Kidney (tissue), 14 donors: Measurements from ENCODE around the gene MAP3K5. TPM values are rescaled to one million over a fixed set of nuclear protein-coding genes. Genes with fewer than 3 reads are reported as not detected.

Experiments used
- DNase-seq, 5 donors: peaks; one replicate each; pipeline ENCODE4 v3.0.0-alpha.2; 2013 to 2020
- FAIRE-seq: peaks from 2 replicates; lab custom pipeline; 2012; peaks lifted over from hg19 to GRCh38; lab: Jason Lieb, UNC
- H3K27ac ChIP-seq, 2 donors: one replicate each; pipeline ENCODE4 v1.7.0; 2013; ENCODE audit warnings: low read depth in 2 of 2, low read length in 2 of 2, inconsistent platforms in 1 of 2
- H3K27me3 ChIP-seq: one replicate; pipeline ENCODE4 v1.7.1; 2013; ENCODE audit warnings: low read length, inconsistent platforms; ENCODE audit not compliant: control insufficient read depth, insufficient read depth
- H3K36me3 ChIP-seq, 3 donors: one replicate each; pipeline versions ENCODE4 v1.7.0 to v1.7.1; 2013; ENCODE audit warnings: low read length in 3 of 3, control low read depth in 1 of 3, inconsistent platforms in 1 of 3; ENCODE audit not compliant: insufficient read depth in 3 of 3, control insufficient read depth in 2 of 3
- H3K4me1 ChIP-seq, 3 donors: one replicate each; pipeline versions ENCODE4 v1.7.0 to v1.7.1; 2013; ENCODE audit warnings: low read length in 3 of 3, inconsistent platforms in 1 of 3, low read depth in 1 of 3; ENCODE audit not compliant: control insufficient read depth in 2 of 3, insufficient read depth in 2 of 3
- H3K4me3 ChIP-seq, 3 donors: one replicate each; pipeline versions ENCODE4 v1.7.0 to v1.8.1; 2013; ENCODE audit warnings: low read length in 3 of 3, control low read depth in 1 of 3, inconsistent platforms in 1 of 3
- H3K9ac ChIP-seq, 3 donors: one replicate each; pipeline versions ENCODE4 v1.7.0 to v1.7.1; 2013; ENCODE audit warnings: low read length in 3 of 3, control low read depth in 1 of 3, inconsistent platforms in 1 of 3
- H3K9me3 ChIP-seq, 3 donors: one replicate each; pipeline versions ENCODE4 v1.7.0 to v1.7.1; 2013; ENCODE audit warnings: low read length in 3 of 3, control low read depth in 1 of 3, inconsistent platforms in 1 of 3; ENCODE audit not compliant: control insufficient read depth in 2 of 3, insufficient read depth in 1 of 3
- intact Hi-C: fragments of 100-400 bp; cut with DNase I; formaldehyde crosslinking; loops from one replicate; pipeline ENCODE4 v1.11.1; 2022
- polyA plus RNA-seq: library from polyadenylated mRNA; stranded (reverse); fragments of 350-450 nt; fragmentation: Illumina TruSeq; extraction: RNeasy Lipid Tissue Mini Kit (QIAGEN cat#74804); gene quantifications from one replicate; pipeline ENCODE4 v1.2.3, GENCODE V29; 2014; ENCODE audit warnings: low read depth, low replicate concordance; ENCODE audit not compliant: insufficient read depth
- total RNA-seq: library from RNA; stranded (reverse); fragmentation: NEBNext Ultra II Directional; extraction: Animal tissue kit (Norgen Biotek cat#: 25700); gene quantifications from one replicate; pipeline ENCODE4 v1.2.1, GENCODE V29; 2021
- TF ChIP-seq, protein P1 (sequence below): IDR thresholded peaks from 3 replicates; pipeline ENCODE4 v1.5.1; 2012; ENCODE audit warnings: mild to moderate bottlenecking, moderate library complexity, borderline replicate concordance; ENCODE audit not compliant: insufficient read depth; ENCODE audit errors: extremely low read depth
- donor health status: control.
- donor health status: control.
- donor health status: control.
- donor health status: control.
- donor health status: control.
- donor health status: DM: yes; HTN: yes; CAD: no.
- donor health status: Normal renal cell carcinoma (clear cell type).

The MAP3K5 gene
- total and polyA plus RNA-seq, 2 donors from 2014 or later: 5.9 to 32.9 TPM

DNA sequence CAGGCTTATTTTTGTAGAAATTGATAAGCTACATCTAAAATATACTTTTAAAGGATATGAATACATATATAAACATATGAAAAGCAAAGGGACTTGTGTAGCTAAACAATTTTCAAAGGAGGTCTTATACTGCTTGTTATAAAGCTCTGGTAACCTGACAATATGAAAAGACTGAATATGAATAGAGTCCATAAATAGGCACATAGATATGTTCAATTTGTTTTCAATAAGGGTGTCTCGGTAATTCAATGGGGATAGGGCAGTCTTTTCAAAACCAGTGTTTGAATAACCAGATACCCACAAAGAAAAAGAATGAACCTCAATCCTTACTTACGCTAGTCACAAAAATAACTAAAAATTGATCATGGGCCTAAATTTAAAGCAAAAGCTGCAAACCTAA, 9.3 kb upstream of the MAP3K5 start:
- no peaks in the 10 kb centered on the region for H3K4me1 ChIP-seq
- H3K27ac ChIP-seq: no peak overlapping the region
- DNase-seq (no peak), FAIRE-seq (no peak)
- peaks cover 0 to 4% (median 0%) of the 10 kb centered on the region in 3 donors for H3K9me3 ChIP-seq
- intact Hi-C loops: no loop called here
- TF ChIP-seq, protein P1, sequence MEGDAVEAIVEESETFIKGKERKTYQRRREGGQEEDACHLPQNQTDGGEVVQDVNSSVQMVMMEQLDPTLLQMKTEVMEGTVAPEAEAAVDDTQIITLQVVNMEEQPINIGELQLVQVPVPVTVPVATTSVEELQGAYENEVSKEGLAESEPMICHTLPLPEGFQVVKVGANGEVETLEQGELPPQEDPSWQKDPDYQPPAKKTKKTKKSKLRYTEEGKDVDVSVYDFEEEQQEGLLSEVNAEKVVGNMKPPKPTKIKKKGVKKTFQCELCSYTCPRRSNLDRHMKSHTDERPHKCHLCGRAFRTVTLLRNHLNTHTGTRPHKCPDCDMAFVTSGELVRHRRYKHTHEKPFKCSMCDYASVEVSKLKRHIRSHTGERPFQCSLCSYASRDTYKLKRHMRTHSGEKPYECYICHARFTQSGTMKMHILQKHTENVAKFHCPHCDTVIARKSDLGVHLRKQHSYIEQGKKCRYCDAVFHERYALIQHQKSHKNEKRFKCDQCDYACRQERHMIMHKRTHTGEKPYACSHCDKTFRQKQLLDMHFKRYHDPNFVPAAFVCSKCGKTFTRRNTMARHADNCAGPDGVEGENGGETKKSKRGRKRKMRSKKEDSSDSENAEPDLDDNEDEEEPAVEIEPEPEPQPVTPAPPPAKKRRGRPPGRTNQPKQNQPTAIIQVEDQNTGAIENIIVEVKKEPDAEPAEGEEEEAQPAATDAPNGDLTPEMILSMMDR: no peak
- no peak overlapping the region for H3K4me3 ChIP-seq
- H3K9ac ChIP-seq: no peak overlapping the region
- H3K27me3 ChIP-seq: no peaks in the 10 kb centered on the region
- no peaks in the 10 kb centered on the region for H3K36me3 ChIP-seq

DNA sequence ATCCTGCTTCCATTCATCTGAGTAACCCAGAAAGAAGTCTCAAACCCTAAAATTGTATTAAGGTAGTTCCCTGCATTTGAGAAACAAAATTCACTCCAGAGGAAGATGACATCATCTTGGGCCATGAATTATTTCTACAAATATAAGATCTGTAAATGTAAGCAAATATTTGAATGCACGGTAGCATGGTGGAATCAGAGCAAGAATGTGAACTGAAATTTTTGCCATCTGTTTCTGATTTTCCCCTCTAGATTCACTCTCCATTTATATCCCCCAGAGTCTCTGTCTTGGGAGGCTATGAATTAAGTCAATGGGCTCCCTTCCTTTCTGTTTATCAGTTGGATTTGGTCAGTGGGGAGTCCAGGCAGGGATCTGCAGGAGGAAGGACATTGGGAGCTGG, 5.8 kb upstream of the MAP3K5 start:
- Histone ChIP-seq H3K4me3 (no peak overlapping the region), H3K9me3 (peaks cover 0 to 4% (median 0%) of the 10 kb centered on the region in 3 donors), H3K27ac (no peak overlapping the region), H3K4me1 (no peaks in the 10 kb centered on the region), H3K36me3 (no peaks in the 10 kb centered on the region), H3K27me3 (no peaks in the 10 kb centered on the region), H3K9ac (no peak overlapping the region)
- TF ChIP-seq, protein P1: no peak
- no peak for DNase-seq
- FAIRE-seq: no peak
- intact Hi-C loops: loop anchor here (10.0 kb wide), 2 partner anchors 153 to 213 kb away; no protein-coding TSS in a partner anchor

DNA sequence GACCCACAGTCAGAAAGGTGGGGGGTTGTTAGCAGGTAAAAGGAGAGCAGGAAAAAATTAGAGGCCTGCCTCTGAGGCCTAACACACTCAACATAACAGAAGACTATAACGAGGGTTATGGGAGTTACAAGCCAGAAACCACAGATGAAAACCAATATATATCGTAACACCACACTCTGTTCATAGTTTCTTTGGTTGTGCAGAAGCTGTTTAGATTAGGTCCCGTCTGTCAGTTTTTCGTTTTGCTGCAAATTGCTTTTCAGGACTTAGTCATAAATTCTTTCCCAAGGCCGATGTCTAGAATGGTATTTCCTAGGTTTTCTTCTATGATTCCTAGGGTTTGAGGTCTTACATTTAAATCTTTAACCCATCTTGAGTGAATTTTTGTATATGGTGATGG, 3.7 kb upstream of the MAP3K5 start:
- Histone ChIP-seq H3K36me3 (no peaks in the 10 kb centered on the region), H3K9ac (no peak overlapping the region), H3K4me1 (no peaks in the 10 kb centered on the region), H3K9me3 (peaks cover 0 to 4% (median 0%) of the 10 kb centered on the region in 3 donors), H3K27ac (no peak overlapping the region), H3K27me3 (no peaks in the 10 kb centered on the region), H3K4me3 (no peak overlapping the region)
- intact Hi-C loops: loop anchor here (10.0 kb wide), 2 partner anchors 151 to 211 kb away; no protein-coding TSS in a partner anchor
- FAIRE-seq (no peak), DNase-seq (no peak)
- TF ChIP-seq, protein P1: no peak

DNA sequence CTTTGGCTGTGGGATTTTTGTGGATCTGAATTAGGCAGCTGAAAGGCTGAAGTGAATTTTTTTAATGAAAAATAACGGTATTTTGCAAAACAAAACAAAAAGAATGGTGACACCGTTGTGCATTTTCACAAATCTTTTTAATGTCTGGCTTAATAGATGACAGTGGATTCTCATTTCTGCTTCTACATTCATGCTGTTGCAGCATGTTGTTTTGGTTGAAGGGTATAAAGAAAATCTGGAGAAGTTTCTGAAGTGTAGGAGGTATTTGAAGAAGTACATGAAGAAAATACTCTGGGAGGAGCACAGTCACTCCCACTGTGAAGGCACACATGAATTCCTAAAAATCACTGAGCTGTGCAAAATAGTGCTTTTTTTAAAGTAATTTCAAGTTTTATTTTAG, 3.1 kb upstream of the MAP3K5 start:
- intact Hi-C loops: loop anchor here (10.0 kb wide), 2 partner anchors 151 to 211 kb away; no protein-coding TSS in a partner anchor

More for the DNA sequence above, 3.1 kb upstream of the MAP3K5 start:
- Histone ChIP-seq H3K4me1 (peaks cover 0 to 3% (median 0%) of the 10 kb centered on the region in 3 donors), H3K4me3 (no peak overlapping the region), H3K27me3 (no peaks in the 10 kb centered on the region), H3K36me3 (no peaks in the 10 kb centered on the region), H3K9ac (no peak overlapping the region), H3K27ac (no peak overlapping the region), H3K9me3 (peaks cover 0 to 4% (median 0%) of the 10 kb centered on the region in 3 donors)
- no peak for FAIRE-seq
- TF ChIP-seq, protein P1: no peak
- DNase-seq: no peak
